HG03196 (cell line): ENCODE results near the gene SRGN.
A peak's percentile ranks its signal among the peaks of the same experiment; 100 is the strongest.

ENCODE experiments used
- ATAC-seq: cut with Tn5 transposase; IDR thresholded peaks from one replicate; pipeline ENCODE4 v1.9.1; 2021; ENCODE audit not compliant: unreplicated experiment

SRGN gene

GRCh38 chr10:69060127-69060798, 27.6 kb upstream of the SRGN start:
- no peak for ATAC-seq

- ATAC-seq, result peak; percentile 32
Observed at GRCh38 chr10:69061305-69062161, 26.4 kb upstream of the SRGN start.

GRCh38 chr10:69062901-69063300, 25.0 kb upstream of the SRGN start:
- ATAC-seq, result no peak

- ATAC-seq, result no peak
Observed at GRCh38 chr10:69064762-69065328, 23.1 kb upstream of the SRGN start.

GRCh38 chr10:69065406-69066361, 22.2 kb upstream of the SRGN start:
- ATAC-seq, result peak; percentile 52

GRCh38 chr10:69067189-69067588, 20.7 kb upstream of the SRGN start:
- no peak for ATAC-seq

- no peak for ATAC-seq
Observed at GRCh38 chr10:69068549-69068948, 19.4 kb upstream of the SRGN start.

GRCh38 chr10:69069090-69070042, 18.5 kb upstream of the SRGN start:
- ATAC-seq, result no peak

- ATAC-seq, result no peak
Observed at GRCh38 chr10:69070951-69071350, 17.0 kb upstream of the SRGN start.

GRCh38 chr10:69071610-69072009, 16.3 kb upstream of the SRGN start:
- no peak for ATAC-seq

- no peak for ATAC-seq
Observed at GRCh38 chr10:69073026-69073425, 14.9 kb upstream of the SRGN start.

GRCh38 chr10:69073736-69074364, 14.1 kb upstream of the SRGN start:
- ATAC-seq, result no peak

- no peak for ATAC-seq
Observed at GRCh38 chr10:69074532-69074931, 13.4 kb upstream of the SRGN start.

- no peak for ATAC-seq
Observed at GRCh38 chr10:69075431-69075830, 12.5 kb upstream of the SRGN start.

GRCh38 chr10:69078311-69078710, 9.6 kb upstream of the SRGN start:
- ATAC-seq, result no peak

GRCh38 chr10:69080226-69080625, 7.7 kb upstream of the SRGN start:
- ATAC-seq, result no peak

- no peak for ATAC-seq
Observed at GRCh38 chr10:69086001-69086509, 1.8 kb upstream of the SRGN start.

- no peak for ATAC-seq
Observed at GRCh38 chr10:69088471-69088769, 517 bp downstream of the SRGN start.

GRCh38 chr10:69088801-69089501, 1.0 kb downstream of the SRGN start:
- ATAC-seq, result no peak
